Thyroid gland (tissue), 4 donors: ENCODE data around the gene ST6GALNAC2. TPM values are rescaled to one million over a fixed set of nuclear protein-coding genes. Genes with fewer than 3 reads are reported as not detected.
A peak's percentile ranks its signal among the peaks of the same experiment; 100 is the strongest.

Experiments
- DNase-seq, 2 donors: peaks; one replicate each; pipeline ENCODE4 v3.0.0-alpha.2; 2019
- H3K27ac ChIP-seq, 3 donors: fragments of 200-600 bp; sonication (generic); 1 replicate in 2 of 3; 2 replicates in 1 of 3; pipeline ENCODE4 v1.5.1; 2016 to 2019; ENCODE audit warnings: mild to moderate bottlenecking in 1 of 3, moderate library complexity in 1 of 3
- H3K27me3 ChIP-seq: fragments of 200-600 bp; sonication (generic); one replicate; pipeline ENCODE4 v1.5.1; 2019
- H3K36me3 ChIP-seq, 2 donors: fragments of 200-600 bp; sonication (generic); one replicate each; pipeline ENCODE4 v1.5.1; 2016 to 2019
- H3K4me1 ChIP-seq, 2 donors: fragments of 200-600 bp; sonication (generic); one replicate each; pipeline ENCODE4 v1.5.1; 2017 to 2019
- H3K4me3 ChIP-seq, 3 donors: fragments of 200-600 bp; sonication (generic); replicated peaks in 1 of 3; 1 replicate in 2 of 3; 2 replicates in 1 of 3; pipeline ENCODE4 v1.5.1; 2016; ENCODE audit warnings: mild to moderate bottlenecking in 1 of 3
- H3K9me3 ChIP-seq: fragments of 200-600 bp; sonication (generic); one replicate; pipeline ENCODE4 v1.5.1; 2017
- CTCF ChIP-seq, 6 experiments: fragments of 200-600 bp in 3 of 6; fragments of 450-650 bp in 3 of 6; sonication (generic) in 3 of 6; IDR thresholded peaks; one replicate each; pipeline ENCODE4 v1.5.1; 2016 to 2019; ENCODE audit warnings: antibody characterized with exemption in 6 of 6, mild to moderate bottlenecking in 2 of 6, inconsistent platforms in 1 of 6, moderate library complexity in 1 of 6
- POLR2A ChIP-seq, 2 donors: fragments of 450-650 bp; IDR thresholded peaks; one replicate each; pipeline ENCODE4 v1.6.1; 2017; ENCODE audit warnings: antibody characterized with exemption in 2 of 2, mild to moderate bottlenecking in 2 of 2, moderate library complexity in 1 of 2
- WGBS, 2 donors: methylation state at CpG; one replicate each; pipeline ENCODE4 v1.1.5; 2017; 5-methylcytosine and 5-hydroxymethylcytosine counted together
- intact Hi-C: fragments of 100-400 bp; cut with DNase I; formaldehyde crosslinking; loops from one replicate; pipeline ENCODE4 v1.15.1; 2023
- total RNA-seq, 4 donors: library from RNA; depleted of rRNA; stranded (reverse); fragments of >200 nt; gene quantifications; one replicate each; pipeline ENCODE4 v1.2.3, GENCODE V29; 2016

Gene ST6GALNAC2
- total RNA-seq, 4 donors from 2014 or later: 32.7 to 65.4 (median 42.6) TPM

- peak; percentile 10 to 35 for DNase-seq
- Histone ChIP-seq H3K27ac (no peak overlapping the region), H3K4me3 (no peak overlapping the region), H3K9me3 (no peaks in the 10 kb centered on the region), H3K4me1 (peaks cover 11 to 18% of the 10 kb centered on the region in 2 donors), H3K27me3 (no peaks in the 10 kb centered on the region), H3K36me3 (no peaks in the 10 kb centered on the region)
- intact Hi-C loops: loop anchor here (5.0 kb wide), 1 partner anchor 65 kb away; no protein-coding TSS in a partner anchor
- WGBS, 2 donors: 44 to 78% methylated on average over 9 to 16 of the region's 17 CpGs
- no peak for TF ChIP-seq CTCF (IDR thresholded peaks at IDR 0.05)
Observed at GRCh38 chr17:76586741-76587487, 1.3 kb upstream of the ST6GALNAC2 start.

- Histone ChIP-seq H3K27ac (peak overlapping the region; percentile 80 to 86 (median 83)), H3K4me1 (peaks cover 22 to 28% of the 10 kb centered on the region in 2 donors), H3K27me3 (no peaks in the 10 kb centered on the region), H3K4me3 (peak overlapping the region; percentile 24 to 66 (median 28)), H3K36me3 (no peaks in the 10 kb centered on the region), H3K9me3 (no peaks in the 10 kb centered on the region)
- 1% methylated on average over 37 of the region's 62 CpGs; no CpG with 5 or more reads in 1 of the 2 donors for WGBS, 2 donors
- peak; percentile 55 to 58 for DNase-seq
- TF ChIP-seq POLR2A (IDR thresholded peaks at IDR 0.05): peak in 1 of 2 donors; percentile 35
- no peak for TF ChIP-seq CTCF (IDR thresholded peaks at IDR 0.05)
- intact Hi-C loops: loop anchor here (5.0 kb wide), 1 partner anchor 63 kb away; no protein-coding TSS in a partner anchor
Observed at GRCh38 chr17:76585033-76585648, 519 bp downstream of the ST6GALNAC2 start.

DNA sequence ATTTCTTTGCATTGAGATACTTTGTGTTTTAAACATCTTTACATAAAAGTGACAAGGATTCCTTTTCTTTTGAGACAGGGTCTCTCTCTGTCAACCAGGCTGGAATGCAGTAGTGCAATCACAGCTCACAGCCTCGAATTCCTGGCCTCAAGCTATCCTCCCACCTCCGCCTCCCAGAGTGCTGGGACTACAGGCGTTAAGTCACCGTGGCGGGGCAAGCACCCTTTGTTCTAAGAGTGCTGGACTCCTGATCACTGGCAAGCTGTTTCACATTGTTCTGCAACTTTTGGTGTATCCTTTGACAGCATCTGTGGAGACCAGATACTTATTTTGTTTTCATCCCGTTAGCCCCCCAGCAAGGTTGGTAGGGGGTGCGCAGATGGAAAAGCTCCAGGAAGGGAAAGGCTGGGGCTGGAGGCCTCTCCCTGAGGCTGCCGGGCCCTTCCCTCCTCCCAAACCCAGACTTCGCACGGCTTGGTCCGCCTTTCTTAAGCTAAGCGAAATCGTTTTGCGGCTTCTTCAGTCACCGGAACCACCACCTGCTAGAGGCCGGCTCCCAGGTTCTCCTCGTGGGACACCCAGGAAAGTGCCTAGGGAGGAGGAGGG is 1.1 kb downstream of the ST6GALNAC2 start:
- WGBS, 2 donors: 30 to 32% methylated on average over 15 to 16 of the region's 17 CpGs
- Histone ChIP-seq H3K4me3 (peak overlapping the region in 2 of 3 donors; percentile 28 to 66), H3K27me3 (no peaks in the 10 kb centered on the region), H3K4me1 (peaks cover 22 to 28% of the 10 kb centered on the region in 2 donors), H3K27ac (peak overlapping the region; percentile 80 to 86 (median 83)), H3K9me3 (no peaks in the 10 kb centered on the region), H3K36me3 (no peaks in the 10 kb centered on the region)
- TF ChIP-seq CTCF (IDR thresholded peaks at IDR 0.05) (no peak), POLR2A (IDR thresholded peaks at IDR 0.05) (no peak)
- intact Hi-C loops: loop anchor here (5.0 kb wide), 1 partner anchor 62 kb away; no protein-coding TSS in a partner anchor
- peak; percentile 46 to 55 for DNase-seq

GRCh38 chr17:76582660-76583059 is 3.0 kb downstream of the ST6GALNAC2 start:
- no peaks in the 10 kb centered on the region for H3K27me3 ChIP-seq
- peaks cover 22 to 28% of the 10 kb centered on the region in 2 donors for H3K4me1 ChIP-seq
- no peaks in the 10 kb centered on the region for H3K9me3 ChIP-seq
- H3K4me3 ChIP-seq: no peak overlapping the region
- no peak for DNase-seq
- WGBS, 2 donors: 62 to 69% methylated on average over 3 of the region's 3 CpGs
- no peak overlapping the region for H3K27ac ChIP-seq
- TF ChIP-seq CTCF (IDR thresholded peaks at IDR 0.05) (no peak), POLR2A (IDR thresholded peaks at IDR 0.05) (no peak)
- intact Hi-C loops: no loop called here
- no peaks in the 10 kb centered on the region for H3K36me3 ChIP-seq
